ENCODE data around the gene ST7. TPM values are rescaled to one million over a fixed set of nuclear protein-coding genes. Genes with fewer than 3 reads are reported as not detected.

The ST7 gene
- total RNA-seq, 2 donors from 2014 or later, result 24.6 to 34.3 TPM

GRCh38 chr7:117169907-117170306, 216.6 kb downstream of the ST7 start:
- WGBS, 2 donors, result 35 to 43% methylated on average over 4 of the region's 4 CpGs
- ATAC-seq (peak; percentile 90), DNase-seq (peak; percentile 67 to 82 (median 72))
- H3K36me3 ChIP-seq (replicated peaks in 1 of 2; ENCODE audit: insufficient read depth in 1 of 2, low read depth in 2 of 2), result no peaks in the 10 kb centered on the region
- H3K27ac ChIP-seq, result peak overlapping the region in 3 of 4 donors; percentile 11 to 49 (median 39)
- no peak overlapping the region for H3K4me3 ChIP-seq
- no peaks in the 10 kb centered on the region for H3K27me3 ChIP-seq
- peaks cover 8% of the 10 kb centered on the region for H3K4me1 ChIP-seq
- TF ChIP-seq POLR2A (IDR thresholded peaks at IDR 0.05) (no peak), CTCF (IDR thresholded peaks at IDR 0.05) (no peak)
- H3K9me3 ChIP-seq, result no peaks in the 10 kb centered on the region
- intact Hi-C loops (cut with DNase I), result no loop called here

GRCh38 chr7:117171106-117171505, 217.8 kb downstream of the ST7 start:
- ATAC-seq (no peak), DNase-seq (no peak)
- H3K27ac ChIP-seq, result no peak overlapping the region
- no peaks in the 10 kb centered on the region for H3K9me3 ChIP-seq
- TF ChIP-seq CTCF (IDR thresholded peaks at IDR 0.05), result no peak
- no peak for TF ChIP-seq POLR2A (IDR thresholded peaks at IDR 0.05)
- peaks cover 8% of the 10 kb centered on the region for H3K4me1 ChIP-seq
- H3K4me3 ChIP-seq, result no peak overlapping the region
- intact Hi-C loops (cut with DNase I), result no loop called here
- 93 to 97% methylated on average over 4 of the region's 4 CpGs for WGBS, 2 donors
- H3K27me3 ChIP-seq, result no peaks in the 10 kb centered on the region
- H3K36me3 ChIP-seq (replicated peaks in 1 of 2; ENCODE audit: insufficient read depth in 1 of 2, low read depth in 2 of 2), result no peaks in the 10 kb centered on the region

GRCh38 chr7:117172283-117172682, 219.0 kb downstream of the ST7 start:
- ATAC-seq (no peak), DNase-seq (no peak)
- 90 to 94% methylated on average over 2 of the region's 2 CpGs for WGBS, 2 donors
- intact Hi-C loops (cut with DNase I), result no loop called here
- Histone ChIP-seq H3K9me3 (no peaks in the 10 kb centered on the region), H3K27ac (no peak overlapping the region), H3K36me3 (replicated peaks in 1 of 2; ENCODE audit: insufficient read depth in 1 of 2, low read depth in 2 of 2) (no peaks in the 10 kb centered on the region), H3K4me1 (peaks cover 8% of the 10 kb centered on the region), H3K4me3 (no peak overlapping the region), H3K27me3 (no peaks in the 10 kb centered on the region)
- TF ChIP-seq POLR2A (IDR thresholded peaks at IDR 0.05), result no peak
- no peak for TF ChIP-seq CTCF (IDR thresholded peaks at IDR 0.05)

- DNase-seq (no peak), ATAC-seq (peak; percentile 24)
- Histone ChIP-seq H3K36me3 (replicated peaks in 1 of 2; ENCODE audit: insufficient read depth in 1 of 2, low read depth in 2 of 2) (no peaks in the 10 kb centered on the region), H3K9me3 (no peaks in the 10 kb centered on the region), H3K27ac (no peak overlapping the region), H3K4me3 (no peak overlapping the region), H3K27me3 (no peaks in the 10 kb centered on the region), H3K4me1 (peaks cover 8% of the 10 kb centered on the region)
- 80 to 81% methylated on average over 6 of the region's 6 CpGs for WGBS, 2 donors
- no peak for TF ChIP-seq POLR2A (IDR thresholded peaks at IDR 0.05)
- intact Hi-C loops (cut with DNase I), result no loop called here
Observed at GRCh38 chr7:117173035-117173770, 219.9 kb downstream of the ST7 start.

GRCh38 chr7:117176206-117176605, 222.9 kb downstream of the ST7 start:
- ATAC-seq, result no peak
- intact Hi-C loops (cut with DNase I), result no loop called here
- H3K36me3 ChIP-seq (replicated peaks in 1 of 2; ENCODE audit: insufficient read depth in 1 of 2, low read depth in 2 of 2), result no peaks in the 10 kb centered on the region

More at GRCh38 chr7:117176206-117176605, 222.9 kb downstream of the ST7 start:
- no peak overlapping the region for H3K27ac ChIP-seq
- H3K9me3 ChIP-seq, result no peaks in the 10 kb centered on the region
- no peak for TF ChIP-seq CTCF (IDR thresholded peaks at IDR 0.05)
- TF ChIP-seq POLR2A (IDR thresholded peaks at IDR 0.05), result no peak
- H3K27me3 ChIP-seq, result no peaks in the 10 kb centered on the region
- no peak for DNase-seq
- H3K4me1 ChIP-seq, result no peaks in the 10 kb centered on the region
- H3K4me3 ChIP-seq, result no peak overlapping the region
- 75 to 82% methylated on average over 2 of the region's 2 CpGs for WGBS, 2 donors
